ENCODE data around the gene NALCN.
A peak's percentile ranks its signal among the peaks of the same experiment; 100 is the strongest.

Gene NALCN

DNA sequence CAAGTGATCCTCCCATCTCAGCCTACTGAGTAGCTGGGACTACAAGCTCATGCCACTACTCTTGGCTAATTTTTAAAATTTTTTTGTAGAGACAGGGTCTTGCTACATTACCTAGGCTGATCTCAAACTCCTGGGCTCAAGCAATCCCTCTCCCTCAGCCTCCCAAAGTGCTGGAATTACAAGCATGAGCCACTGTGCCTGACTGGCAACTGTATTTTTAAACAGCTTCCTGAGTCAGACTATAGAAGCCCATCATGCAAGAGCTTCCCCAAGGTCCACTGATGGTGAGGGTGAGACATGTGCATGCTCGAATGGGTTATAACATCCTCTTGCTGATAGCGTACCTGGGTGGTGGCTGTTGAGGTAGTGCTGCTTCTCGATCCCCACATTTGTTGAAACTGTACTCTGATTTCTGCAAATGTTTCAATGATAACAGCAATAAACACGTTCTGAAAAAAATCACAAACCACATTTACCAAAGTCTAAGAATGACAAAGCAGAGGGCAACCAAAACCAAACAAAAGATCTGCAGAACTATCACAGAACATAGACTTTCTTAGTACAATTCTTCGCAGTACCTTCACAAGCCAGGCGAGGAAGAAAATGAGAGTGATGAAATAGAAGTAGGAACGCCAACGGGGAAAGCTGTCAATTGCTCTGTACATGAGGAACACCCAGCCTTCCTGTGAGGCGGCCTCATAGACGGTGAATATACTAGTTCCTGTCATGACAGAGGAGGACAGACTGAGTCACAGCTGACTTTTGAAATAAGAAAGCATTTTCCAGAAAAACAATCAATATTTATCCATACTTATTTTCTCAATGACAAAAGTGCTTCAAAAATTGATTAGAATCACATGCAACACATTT is 124.4 kb downstream of the NALCN start:
- ATAC-seq: peak; percentile 77
- Mint-ChIP-seq H3K36me3 (no peaks in the 10 kb centered on the region), H3K27ac (no peak overlapping the region), H3K9me3 (no peaks in the 10 kb centered on the region), H3K4me1 (peaks cover 8% of the 10 kb centered on the region), H3K4me3 (no peak overlapping the region)
- DNase-seq (ENCODE audit: low spot score in 2 of 2): no peak

- no peaks in the 10 kb centered on the region for H3K36me3 Mint-ChIP-seq
- no peak overlapping the region for H3K27ac Mint-ChIP-seq
- H3K4me3 Mint-ChIP-seq: no peak overlapping the region
- no peak for ATAC-seq
- H3K4me1 Mint-ChIP-seq: peaks cover 8% of the 10 kb centered on the region
- no peaks in the 10 kb centered on the region for H3K9me3 Mint-ChIP-seq
- DNase-seq (ENCODE audit: low spot score in 2 of 2): no peak
Observed at GRCh38 chr13:101291206-101291605, 125.1 kb downstream of the NALCN start.

GRCh38 chr13:101289764-101290163 is 126.5 kb downstream of the NALCN start:
- no peaks in the 10 kb centered on the region for H3K36me3 Mint-ChIP-seq
- no peak for DNase-seq (ENCODE audit: low spot score in 2 of 2)
- H3K4me3 Mint-ChIP-seq: no peak overlapping the region
- H3K4me1 Mint-ChIP-seq: peaks cover 8% of the 10 kb centered on the region
- no peaks in the 10 kb centered on the region for H3K9me3 Mint-ChIP-seq
- peak; percentile 54 for ATAC-seq
- H3K27ac Mint-ChIP-seq: no peak overlapping the region

DNA sequence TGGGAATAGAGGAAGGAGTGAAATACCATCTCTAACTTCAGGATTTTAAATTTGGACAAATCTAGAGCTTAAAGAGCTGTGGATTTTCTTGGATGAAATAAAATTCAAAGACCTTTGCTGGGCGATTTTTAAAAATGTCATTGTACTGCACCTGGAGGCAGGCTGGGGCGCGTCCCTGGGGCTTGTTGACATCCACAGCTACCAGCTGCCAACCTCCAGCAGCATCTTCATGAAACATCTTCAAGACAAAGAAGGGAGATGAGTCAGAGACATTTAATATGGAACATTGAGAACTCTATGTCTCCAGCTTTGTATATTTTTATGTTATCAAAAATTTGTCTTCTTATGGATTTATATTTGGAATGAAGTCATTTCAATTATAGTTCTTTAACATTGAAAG is 132.5 kb downstream of the NALCN start:
- Mint-ChIP-seq H3K4me3 (no peak overlapping the region), H3K27ac (no peak overlapping the region), H3K9me3 (no peaks in the 10 kb centered on the region), H3K4me1 (no peaks in the 10 kb centered on the region), H3K36me3 (no peaks in the 10 kb centered on the region)
- no peak for DNase-seq (ENCODE audit: low spot score in 2 of 2)
- no peak for ATAC-seq

GRCh38 chr13:101272886-101273285 is 143.4 kb downstream of the NALCN start:
- H3K4me1 Mint-ChIP-seq: no peaks in the 10 kb centered on the region
- ATAC-seq: no peak
- no peak overlapping the region for H3K27ac Mint-ChIP-seq
- no peaks in the 10 kb centered on the region for H3K9me3 Mint-ChIP-seq
- no peaks in the 10 kb centered on the region for H3K36me3 Mint-ChIP-seq
- no peak for DNase-seq (ENCODE audit: low spot score in 2 of 2)
- H3K4me3 Mint-ChIP-seq: no peak overlapping the region

DNA sequence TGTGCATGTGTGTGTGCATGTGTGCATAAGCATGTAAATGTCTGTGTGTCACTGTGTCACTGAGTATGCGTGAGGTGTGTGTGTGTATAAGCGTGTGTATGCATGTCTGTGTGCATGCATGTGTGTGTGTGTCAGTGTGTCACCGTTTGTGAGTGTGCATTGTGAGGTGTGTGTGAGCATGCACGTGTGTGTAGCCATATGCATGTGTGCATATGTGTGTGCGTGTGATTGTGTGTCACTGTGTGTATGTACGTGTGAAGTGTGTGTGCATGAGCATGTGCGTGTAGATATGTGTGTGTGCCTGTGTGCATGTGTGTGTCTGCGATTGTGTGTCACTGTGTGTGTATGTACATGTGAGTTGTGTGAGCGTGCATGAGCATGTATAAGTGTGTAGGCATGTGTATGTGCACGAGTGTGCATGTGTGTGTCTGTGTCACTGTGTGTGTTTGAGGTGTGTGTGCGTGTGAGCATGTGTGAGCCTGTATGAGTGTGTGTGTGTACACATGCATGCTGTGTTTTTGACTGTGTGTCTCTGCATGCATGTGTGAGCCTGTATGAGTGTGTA is 144.5 kb downstream of the NALCN start:
- Mint-ChIP-seq H3K4me1 (no peaks in the 10 kb centered on the region), H3K4me3 (no peak overlapping the region), H3K9me3 (no peaks in the 10 kb centered on the region), H3K27ac (no peak overlapping the region), H3K36me3 (no peaks in the 10 kb centered on the region)
- ATAC-seq (no peak), DNase-seq (ENCODE audit: low spot score in 2 of 2) (no peak)

DNA sequence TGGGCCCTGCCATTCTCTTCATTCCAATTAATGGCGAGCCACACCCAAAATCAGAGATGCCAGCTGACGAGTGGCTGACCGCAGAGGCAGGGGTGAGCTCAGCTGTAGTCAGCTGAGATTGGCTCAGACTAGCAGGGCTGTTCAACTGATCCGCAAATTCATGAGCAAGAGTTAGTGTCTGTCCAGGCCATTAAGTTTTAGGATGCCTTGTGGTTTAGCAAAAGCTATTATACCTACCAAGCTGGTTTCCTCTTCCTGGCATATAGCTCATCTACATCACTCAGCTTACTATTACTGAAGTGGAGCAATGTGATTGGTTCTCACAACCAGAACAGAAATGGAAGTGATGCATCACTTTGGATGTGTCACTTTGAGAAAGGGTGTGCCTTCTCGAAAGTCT is 148.7 kb downstream of the NALCN start:
- DNase-seq (ENCODE audit: low spot score in 2 of 2) (no peak), ATAC-seq (peak; percentile 91)
- no peaks in the 10 kb centered on the region for H3K9me3 Mint-ChIP-seq
- no peak overlapping the region for H3K27ac Mint-ChIP-seq
- peaks cover 8% of the 10 kb centered on the region for H3K4me1 Mint-ChIP-seq
- H3K4me3 Mint-ChIP-seq: no peak overlapping the region
- no peaks in the 10 kb centered on the region for H3K36me3 Mint-ChIP-seq

GRCh38 chr13:101265934-101266333 is 150.4 kb downstream of the NALCN start:
- peak overlapping the region; percentile 29 for H3K4me3 Mint-ChIP-seq
- H3K9me3 Mint-ChIP-seq: no peaks in the 10 kb centered on the region
- no peak for DNase-seq (ENCODE audit: low spot score in 2 of 2)
- no peaks in the 10 kb centered on the region for H3K36me3 Mint-ChIP-seq
- H3K27ac Mint-ChIP-seq: no peak overlapping the region
- peaks cover 16% of the 10 kb centered on the region for H3K4me1 Mint-ChIP-seq
- ATAC-seq: peak; percentile 71

DNA sequence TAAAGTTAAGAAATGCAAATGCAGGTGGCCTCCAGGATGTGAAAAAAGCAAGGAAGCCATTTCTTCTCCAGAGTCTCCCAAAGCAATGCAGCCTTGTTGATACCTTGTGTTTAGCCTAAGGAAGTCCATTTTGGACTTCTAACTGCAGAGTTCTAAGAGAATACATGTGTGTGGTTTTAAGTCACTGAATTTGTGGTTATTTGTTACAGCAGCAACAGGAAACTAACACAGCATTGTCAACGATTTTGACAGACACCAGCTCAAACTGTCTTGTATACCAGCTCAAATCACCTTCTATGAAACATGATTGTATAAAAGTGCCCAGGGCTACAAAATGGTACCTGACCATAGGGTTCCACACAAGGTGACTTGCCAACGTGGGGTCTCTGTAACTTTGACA is 151.4 kb downstream of the NALCN start:
- no peak for DNase-seq (ENCODE audit: low spot score in 2 of 2)
- Mint-ChIP-seq H3K27ac (no peak overlapping the region), H3K9me3 (no peaks in the 10 kb centered on the region), H3K4me1 (peaks cover 16% of the 10 kb centered on the region), H3K4me3 (no peak overlapping the region), H3K36me3 (no peaks in the 10 kb centered on the region)
- no peak for ATAC-seq

GRCh38 chr13:101262306-101262705 is 154.0 kb downstream of the NALCN start:
- ATAC-seq: no peak
- no peaks in the 10 kb centered on the region for H3K36me3 Mint-ChIP-seq
- H3K4me3 Mint-ChIP-seq: no peak overlapping the region
- H3K4me1 Mint-ChIP-seq: peaks cover 24% of the 10 kb centered on the region
- no peaks in the 10 kb centered on the region for H3K9me3 Mint-ChIP-seq
- DNase-seq (ENCODE audit: low spot score in 2 of 2): no peak
- no peak overlapping the region for H3K27ac Mint-ChIP-seq

GRCh38 chr13:101258509-101258908 is 157.8 kb downstream of the NALCN start:
- peak; percentile 20 for ATAC-seq
- no peaks in the 10 kb centered on the region for H3K36me3 Mint-ChIP-seq
- peak overlapping the region; percentile 15 for H3K4me3 Mint-ChIP-seq
- no peak for DNase-seq (ENCODE audit: low spot score in 2 of 2)
- H3K4me1 Mint-ChIP-seq: peaks cover 16% of the 10 kb centered on the region
- no peaks in the 10 kb centered on the region for H3K9me3 Mint-ChIP-seq
- no peak overlapping the region for H3K27ac Mint-ChIP-seq

- no peaks in the 10 kb centered on the region for H3K9me3 Mint-ChIP-seq
- H3K4me1 Mint-ChIP-seq: peaks cover 16% of the 10 kb centered on the region
- DNase-seq (ENCODE audit: low spot score in 2 of 2) (peak; percentile 31 to 67), ATAC-seq (peak; percentile 100)
- H3K36me3 Mint-ChIP-seq: no peaks in the 10 kb centered on the region
- H3K27ac Mint-ChIP-seq: peak overlapping the region; percentile 66
- peak overlapping the region; percentile 15 for H3K4me3 Mint-ChIP-seq
Observed at GRCh38 chr13:101258071-101258470, 158.2 kb downstream of the NALCN start.

GRCh38 chr13:101248739-101249514 is 167.4 kb downstream of the NALCN start:
- Mint-ChIP-seq H3K4me1 (no peaks in the 10 kb centered on the region), H3K27ac (no peak overlapping the region), H3K9me3 (peaks cover 6% of the 10 kb centered on the region), H3K4me3 (no peak overlapping the region), H3K36me3 (no peaks in the 10 kb centered on the region)
- ATAC-seq: peak; percentile 52
- DNase-seq (ENCODE audit: low spot score in 2 of 2): no peak

GRCh38 chr13:101242720-101243119 is 173.6 kb downstream of the NALCN start:
- DNase-seq (ENCODE audit: low spot score in 2 of 2): no peak
- Mint-ChIP-seq H3K36me3 (no peaks in the 10 kb centered on the region), H3K27ac (no peak overlapping the region), H3K4me1 (no peaks in the 10 kb centered on the region), H3K9me3 (no peaks in the 10 kb centered on the region), H3K4me3 (no peak overlapping the region)
- ATAC-seq: no peak

DNA sequence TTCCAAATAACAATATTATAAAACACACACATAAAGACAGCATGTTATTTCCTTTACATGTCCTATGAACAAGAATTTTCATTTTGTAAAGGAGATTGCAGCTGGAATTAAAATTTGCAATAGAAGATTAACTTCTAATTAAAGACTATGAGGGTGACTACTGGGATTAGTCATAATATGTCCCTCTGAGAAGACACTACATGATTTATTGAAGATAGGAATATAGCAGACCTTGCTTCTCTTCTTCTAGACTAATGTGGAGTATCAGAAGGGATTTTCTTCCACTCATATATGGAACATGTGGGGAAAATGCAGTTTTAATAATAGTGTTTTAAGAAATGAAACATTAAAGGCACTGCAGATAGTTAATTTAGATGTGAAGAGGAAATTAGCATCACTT is 177.8 kb downstream of the NALCN start:
- ATAC-seq (no peak), DNase-seq (ENCODE audit: low spot score in 2 of 2) (no peak)
- H3K27ac Mint-ChIP-seq: no peak overlapping the region
- H3K36me3 Mint-ChIP-seq: no peaks in the 10 kb centered on the region
- H3K9me3 Mint-ChIP-seq: no peaks in the 10 kb centered on the region
- no peaks in the 10 kb centered on the region for H3K4me1 Mint-ChIP-seq
- H3K4me3 Mint-ChIP-seq: no peak overlapping the region
